Cortex of kidney (tissue), 1 donor: ENCODE data around the gene OR6K3.

ENCODE experiments used
- DNase-seq: peaks from one replicate; lab custom pipeline; 2025; lab: John Stamatoyannopoulos, UW

OR6K3 gene

GRCh38 chr1:158687037-158687436 lies 33.5 kb downstream of the OR6K3 start:
- no peak for DNase-seq

GRCh38 chr1:158686111-158687009 lies 34.2 kb downstream of the OR6K3 start, which contains the start of gene SPTA1:
SPTA1 (minus strand) TSS chr1:158686715; CDS start chr1:158686517, 198 bp downstream.
- no peak for DNase-seq

GRCh38 chr1:158685085-158685484 lies 35.4 kb downstream of the OR6K3 start:
- no peak for DNase-seq

- DNase-seq: no peak
Measured at GRCh38 chr1:158681606-158682005, 38.9 kb downstream of the OR6K3 start.

DNA sequence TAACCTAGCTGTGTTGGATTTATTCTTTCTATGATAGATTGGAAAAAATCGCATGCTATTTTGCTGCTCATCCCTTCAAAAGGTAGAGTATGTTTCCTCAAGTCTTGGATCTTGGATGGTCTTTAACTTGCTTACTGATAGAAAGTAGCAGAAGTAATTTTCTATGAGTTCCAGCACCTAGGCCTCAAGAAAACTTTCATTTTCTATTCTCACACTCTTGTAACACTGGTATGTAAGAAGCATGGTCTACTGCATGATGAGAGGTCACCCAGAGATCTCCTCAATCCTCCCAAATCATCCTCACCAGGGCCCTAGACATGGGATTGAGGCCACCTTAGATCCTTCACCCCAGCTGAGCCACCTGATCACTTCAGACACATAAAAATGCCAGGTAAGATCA lies 41.2 kb downstream of the OR6K3 start:
- no peak for DNase-seq

DNA sequence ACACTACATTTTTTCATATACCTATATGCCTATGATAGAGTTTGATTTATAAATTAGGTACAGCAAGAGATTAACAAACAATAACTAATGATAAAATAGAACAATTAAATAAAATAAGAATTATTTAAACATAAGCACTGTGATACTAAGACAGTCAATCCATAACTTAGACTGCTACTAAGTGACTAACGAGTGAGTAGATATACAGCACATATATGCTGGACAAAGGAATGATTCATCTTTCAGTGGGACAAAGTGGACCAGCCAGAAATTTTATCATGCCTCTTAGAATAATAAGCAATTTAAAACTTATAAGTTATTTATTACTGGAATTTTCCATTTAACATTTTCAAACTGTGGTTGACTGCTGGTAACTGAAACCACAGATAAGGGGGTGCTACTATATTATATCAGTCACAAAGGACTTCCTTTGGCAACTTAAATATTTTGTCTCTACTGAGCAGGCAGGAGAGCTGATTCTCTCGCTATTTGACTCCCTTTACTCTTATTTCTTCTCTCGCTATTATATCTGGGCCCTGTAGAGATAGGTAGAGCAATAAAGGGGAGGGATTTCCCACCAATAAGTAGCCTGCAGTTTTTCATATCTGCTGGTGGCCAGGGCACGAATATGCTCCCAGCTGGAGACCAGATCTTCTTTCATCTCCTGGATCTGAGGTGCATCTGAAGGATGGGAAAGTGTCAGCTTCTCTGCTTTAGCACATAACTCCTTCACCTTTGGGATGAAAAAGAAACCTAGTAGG lies 44.8 kb downstream of the OR6K3 start:
- no peak for DNase-seq

- no peak for DNase-seq
Measured at GRCh38 chr1:158674302-158674701, 46.2 kb downstream of the OR6K3 start.
